Astrocyte of the hippocampus (primary cell): ENCODE results near the gene KLHL2.

ENCODE experiments used
- DNase-seq: peaks from one replicate; pipeline ENCODE4 v3.0.0; 2011; ENCODE audit warnings: low read depth, low spot score

Gene KLHL2

DNA sequence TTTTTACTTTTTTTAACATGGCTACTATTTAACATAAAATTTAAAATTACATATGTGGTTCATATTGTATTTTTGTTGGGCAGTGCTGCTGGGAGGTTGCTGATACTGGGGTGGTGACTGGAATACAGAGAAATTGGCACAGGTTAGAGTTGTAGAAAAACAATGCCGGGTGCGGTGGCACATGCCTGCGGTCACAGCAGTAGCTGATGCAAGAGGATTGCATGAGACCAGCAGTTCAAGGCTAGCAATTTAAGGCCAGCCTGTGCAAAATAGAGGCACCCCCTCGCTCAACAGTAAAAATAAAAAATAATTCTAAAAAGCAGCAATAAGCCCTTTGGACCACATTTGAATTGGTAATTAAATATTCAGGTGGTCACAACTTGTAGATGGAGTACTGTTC is 159.7 kb downstream of the KLHL2 start:
- no peak for DNase-seq

DNA sequence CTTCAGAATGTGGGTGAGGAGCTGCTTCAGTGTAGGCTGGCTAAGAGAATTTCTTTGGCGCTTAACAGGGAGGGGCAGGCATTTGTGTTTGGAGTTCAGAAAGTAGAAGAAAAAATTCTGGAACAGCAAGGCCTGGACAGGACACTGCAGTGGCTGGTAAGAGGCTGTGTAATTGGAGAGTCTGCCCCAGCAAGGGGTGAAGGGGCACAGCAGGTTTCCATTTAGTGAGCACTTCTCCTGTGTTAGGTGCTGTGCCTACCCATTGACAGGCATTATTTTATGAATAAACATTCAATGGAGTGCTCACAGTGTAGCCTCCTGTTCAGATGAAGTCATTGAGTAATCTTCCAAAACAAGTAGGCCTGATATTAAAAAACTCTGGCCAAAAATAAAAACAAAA is 160.8 kb downstream of the KLHL2 start:
- DNase-seq = no peak

DNA sequence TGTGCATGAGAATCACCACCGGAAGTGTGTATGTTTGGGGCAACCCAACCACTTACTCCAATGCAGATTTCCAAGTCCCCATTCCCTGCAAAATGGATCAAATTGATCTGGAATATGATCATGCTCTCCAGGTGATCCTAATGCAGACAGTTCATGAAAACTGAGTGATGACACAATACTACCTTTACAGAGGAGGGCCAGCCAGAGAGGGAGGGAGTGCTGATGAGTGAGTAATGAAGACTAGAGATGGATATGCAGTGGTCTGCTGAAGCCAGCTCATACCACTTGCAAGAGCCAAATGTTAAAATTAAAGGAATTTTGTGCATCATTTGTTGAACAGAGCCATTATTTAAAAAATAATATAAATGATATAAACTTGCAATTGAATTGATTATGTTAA is 161.2 kb downstream of the KLHL2 start:
- DNase-seq = no peak

DNA sequence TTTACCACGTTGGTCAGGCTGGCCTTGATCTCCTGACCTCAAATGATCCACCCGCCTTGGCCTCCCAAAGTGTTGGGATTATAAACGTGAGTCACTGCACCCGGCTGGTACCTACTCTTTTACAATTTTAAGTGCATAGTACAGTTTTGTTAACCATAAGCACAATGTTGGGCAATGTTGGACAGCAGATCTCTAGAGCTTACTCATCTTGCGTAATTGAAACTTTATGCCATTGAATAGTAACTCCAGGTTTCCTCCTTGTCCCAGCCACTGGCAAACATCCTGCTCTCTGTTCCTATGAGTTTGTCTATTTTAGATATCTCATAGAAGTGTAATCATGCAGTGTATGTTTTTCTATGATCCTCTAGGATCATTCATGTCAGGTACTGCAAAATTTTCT is 162.2 kb downstream of the KLHL2 start:
- no peak for DNase-seq

DNA sequence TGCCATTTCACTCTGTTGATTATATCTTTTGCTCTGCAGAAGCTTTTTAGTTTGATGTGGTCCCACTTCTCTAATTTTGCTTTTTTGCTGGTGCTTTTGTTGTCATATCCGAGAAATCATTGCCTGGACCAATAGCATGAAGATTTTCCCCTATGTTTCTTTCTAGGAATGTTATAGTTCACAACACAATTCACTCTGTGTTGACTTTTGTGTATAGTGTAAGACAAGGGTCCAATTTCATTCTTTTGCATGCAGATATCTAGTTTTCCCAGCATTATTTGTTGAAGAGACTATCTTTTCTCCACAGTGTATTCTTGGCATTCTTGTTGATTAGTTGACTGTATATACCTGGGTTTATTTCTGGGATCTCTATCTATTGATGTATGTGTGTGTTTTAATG is 163.2 kb downstream of the KLHL2 start:
- DNase-seq = no peak
